Body of pancreas (tissue), 4 donors: Measurements from ENCODE around the gene C12orf75.

ENCODE experiments used
- CTCF ChIP-seq, 7 experiments: fragments of 450-650 bp in 4 of 7; fragments of 200-600 bp in 3 of 7; sonication (generic) in 3 of 7; IDR thresholded peaks; one replicate each; pipeline ENCODE4 v1.5.1; 2016 to 2019; ENCODE audit warnings: antibody characterized with exemption in 7 of 7
- POLR2A ChIP-seq, 3 donors: fragments of 450-650 bp; IDR thresholded peaks; one replicate each; pipeline ENCODE4 v1.6.1; 2016; ENCODE audit warnings: antibody characterized with exemption in 3 of 3, mild to moderate bottlenecking in 2 of 3

DNA sequence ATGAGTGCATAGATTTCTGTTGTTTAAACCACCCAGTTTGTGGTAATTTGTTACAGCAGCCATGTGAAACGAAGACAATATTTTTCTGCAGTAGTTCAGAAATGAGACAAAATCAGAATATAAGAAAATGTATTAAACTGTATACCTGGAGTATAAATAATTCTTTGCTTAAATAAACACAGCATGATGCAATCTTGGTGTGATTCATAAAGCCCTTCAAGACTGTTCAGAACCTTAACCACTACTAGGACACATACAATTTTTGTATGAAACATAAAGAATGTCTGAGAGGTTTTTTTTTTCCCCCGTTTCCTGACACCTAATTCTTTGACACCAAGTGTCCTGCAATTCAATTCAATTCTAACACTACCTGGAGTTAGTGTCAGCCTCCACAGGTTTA, 10.5 kb downstream of the C12orf75 start:
- TF ChIP-seq CTCF (IDR thresholded peaks at IDR 0.05), result no peak
- no peak for TF ChIP-seq POLR2A (IDR thresholded peaks at IDR 0.05)
